Endothelial cell of hepatic sinusoid (primary cell): ENCODE data around the gene AGK.
"Not testable (repeated sequence)": the region's sequence is repeated elsewhere in the genome, so short reads cannot be mapped to it uniquely, and the experiment has no call there.

ENCODE experiments used
- in situ Hi-C: cut with HindIII; loops from 2 replicates; pipeline ENCODE4 v1.10.0; 2017; ENCODE audit warnings: low sequenced_read_pairs

AGK gene

DNA sequence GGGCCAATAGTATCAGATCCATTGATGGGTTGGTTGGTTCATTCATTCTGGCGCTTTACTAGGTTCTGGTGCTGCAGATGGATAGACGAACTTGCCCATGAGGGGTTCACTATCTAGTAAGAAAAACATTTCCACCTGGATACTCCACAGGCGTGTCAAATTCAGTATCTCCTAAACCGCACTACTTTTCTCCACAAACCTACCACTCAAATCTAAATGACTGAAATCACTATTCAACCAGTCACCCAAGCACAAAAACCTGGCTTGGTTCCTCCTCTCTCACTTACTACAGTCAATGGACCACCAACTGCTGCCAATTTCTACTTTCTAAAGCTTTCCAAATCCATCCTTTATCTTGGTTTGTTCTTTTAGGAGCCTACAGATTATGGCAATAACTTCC, 572 bp downstream of the AGK start:
- in situ Hi-C loops = no loop called here

DNA sequence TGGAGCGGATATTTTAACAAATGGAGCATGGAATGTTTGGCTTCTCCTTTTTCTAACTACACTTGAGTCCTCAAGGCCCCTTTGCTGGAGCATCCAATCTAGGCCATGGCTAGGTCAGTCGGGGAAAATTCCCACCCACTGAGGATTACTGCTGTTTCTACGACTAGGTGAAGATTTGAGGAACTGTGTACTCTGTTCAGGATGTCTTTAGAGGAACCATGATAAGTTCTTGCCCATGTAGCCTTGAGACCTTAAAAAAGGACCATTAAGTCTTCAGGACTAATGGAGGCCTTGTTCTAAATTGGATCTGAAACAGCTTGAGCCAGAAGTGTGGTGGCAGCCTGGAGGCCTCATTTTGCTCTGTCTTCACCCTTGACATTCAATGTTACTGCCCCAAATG, 6.2 kb downstream of the AGK start:
- in situ Hi-C loops = no loop called here

DNA sequence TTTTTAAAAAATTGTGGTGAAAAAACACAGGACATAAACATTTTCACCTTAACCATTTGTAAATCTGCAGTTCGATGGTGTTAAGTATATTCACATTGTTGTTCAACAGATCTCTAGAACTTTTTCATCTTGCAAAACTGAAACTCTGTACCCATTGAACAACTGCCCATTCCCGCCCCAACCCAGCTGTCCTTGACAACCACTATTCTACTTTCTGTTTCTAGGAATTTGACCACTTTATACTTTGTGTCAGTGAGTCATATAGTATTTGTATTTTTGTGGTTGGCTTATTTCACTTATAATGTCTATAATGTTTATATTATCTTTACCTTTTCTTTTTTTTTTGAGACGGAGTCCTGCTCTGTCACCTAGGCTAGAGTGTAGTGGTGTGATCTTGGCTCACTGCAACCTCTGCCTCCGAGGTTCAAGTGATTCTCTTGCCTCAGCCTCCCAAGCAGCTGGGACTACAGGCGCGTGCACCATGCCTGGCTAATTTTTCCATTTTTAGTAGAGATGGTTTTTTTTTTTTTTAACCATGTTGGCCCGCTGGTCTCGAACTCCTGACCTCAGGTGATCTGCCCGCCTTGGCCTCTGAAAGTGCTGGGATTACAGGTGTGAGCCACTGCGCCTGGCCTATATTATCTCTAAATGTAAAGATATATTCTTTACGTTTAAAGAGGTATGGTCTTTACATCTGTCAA, 6.8 kb downstream of the AGK start:
- in situ Hi-C loops = not testable (repeated sequence)

DNA sequence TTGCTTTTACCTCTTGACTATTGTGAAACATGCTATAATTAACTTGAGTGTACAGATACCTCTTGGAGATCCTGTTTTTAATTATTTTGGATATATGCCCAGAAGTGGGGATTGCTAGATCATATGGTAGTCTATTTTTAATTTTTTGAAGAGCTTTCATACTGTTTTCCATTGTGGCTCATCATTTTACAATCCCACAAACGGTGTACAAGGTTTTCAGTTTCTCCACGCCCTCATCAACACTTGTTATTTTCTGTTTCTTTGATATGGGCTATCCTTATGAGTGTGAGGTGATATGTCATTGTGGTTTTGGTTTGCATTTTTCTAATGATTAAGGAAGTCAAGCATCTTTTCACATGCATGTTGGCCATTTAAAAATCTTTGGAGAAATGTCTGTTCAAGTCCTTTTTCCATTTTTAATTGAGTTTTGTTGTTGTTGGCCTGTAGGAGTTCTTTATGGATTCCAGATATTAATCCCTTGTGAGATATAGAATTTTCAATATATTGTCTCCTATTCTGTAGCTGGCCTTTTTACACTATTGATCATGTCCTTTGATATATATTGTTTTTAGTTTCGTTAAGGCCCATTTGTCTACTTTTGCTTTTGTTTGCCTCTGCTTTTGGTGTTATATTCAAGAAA, 7.5 kb downstream of the AGK start:
- in situ Hi-C loops = no loop called here

DNA sequence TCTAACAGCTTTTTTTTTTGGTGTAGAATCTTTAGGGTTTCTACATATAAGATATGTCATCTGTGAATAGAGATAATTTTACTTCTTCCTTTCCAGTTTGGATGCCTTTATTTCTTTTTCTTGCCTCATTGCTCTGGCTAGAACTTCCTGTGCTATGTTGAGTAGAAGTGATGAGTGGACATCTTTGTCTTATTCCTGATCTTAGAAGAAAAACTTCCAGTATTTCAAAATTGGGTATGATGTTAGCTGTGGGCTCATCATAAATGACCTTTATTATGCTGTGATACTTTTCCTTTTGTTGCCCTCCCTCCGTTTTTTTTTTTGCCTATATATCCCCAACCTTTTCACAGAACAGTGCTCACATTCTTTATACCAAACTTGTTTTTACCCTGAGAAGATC, 8.8 kb downstream of the AGK start:
- in situ Hi-C loops = no loop called here

DNA sequence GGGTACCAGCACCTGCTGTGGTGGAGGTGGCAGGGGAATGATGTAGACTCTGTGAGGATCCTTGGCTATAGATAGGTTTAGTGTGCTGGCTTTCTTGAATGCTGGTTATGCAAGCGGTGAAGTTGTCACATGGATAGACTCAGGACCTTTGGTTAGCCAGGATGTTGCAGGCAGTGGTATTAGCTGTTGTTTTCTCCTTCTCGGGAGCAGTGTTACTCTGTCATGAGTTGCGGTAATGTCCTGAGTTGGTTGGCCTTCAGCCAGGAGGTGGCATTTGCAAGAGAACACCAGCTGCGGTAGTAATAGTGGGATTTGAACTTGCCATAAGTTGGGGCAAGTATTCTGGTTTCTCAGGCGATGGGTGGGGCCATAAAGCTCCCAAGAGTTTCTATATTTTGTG, 10.8 kb downstream of the AGK start:
- in situ Hi-C loops = no loop called here

DNA sequence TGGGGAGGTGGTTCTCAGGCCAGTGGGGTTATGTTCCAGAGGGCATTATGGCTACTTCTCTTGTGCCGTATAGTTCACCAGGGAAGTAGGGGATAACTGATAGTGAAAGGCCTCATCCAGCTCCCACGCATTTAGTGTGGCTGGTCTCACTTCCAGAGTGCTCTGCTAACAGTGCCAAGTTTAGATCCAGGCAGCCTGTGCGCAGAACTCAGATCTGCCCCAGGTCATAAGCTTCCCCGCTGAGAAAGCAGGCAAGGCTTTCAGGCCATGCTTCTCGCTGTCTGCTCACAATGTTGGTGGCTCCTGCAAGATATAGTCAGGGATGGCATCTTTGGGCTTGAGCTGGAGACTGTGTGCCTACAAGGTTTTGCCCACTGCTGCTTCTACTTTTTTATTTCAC, 11.3 kb downstream of the AGK start:
- in situ Hi-C loops = no loop called here

DNA sequence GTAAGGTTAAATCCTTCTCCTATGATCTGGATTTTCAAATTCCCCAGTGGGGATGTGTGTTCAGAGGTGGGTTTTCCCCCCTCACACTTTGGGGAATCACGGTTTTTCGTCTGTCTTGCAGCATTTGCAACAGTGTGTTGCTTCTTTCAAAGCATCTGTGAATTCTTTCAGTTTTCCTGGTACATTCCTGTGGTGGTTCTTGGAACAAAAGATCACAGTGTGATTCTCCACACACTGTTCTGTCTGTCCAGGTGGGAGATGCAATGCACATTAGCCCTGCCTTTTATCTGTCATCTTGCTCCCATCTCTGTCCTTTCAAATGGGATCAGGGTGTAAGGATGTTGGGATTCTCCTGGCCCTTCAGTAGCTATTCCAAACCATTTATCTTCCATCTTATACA, 11.8 kb downstream of the AGK start:
- in situ Hi-C loops = no loop called here

DNA sequence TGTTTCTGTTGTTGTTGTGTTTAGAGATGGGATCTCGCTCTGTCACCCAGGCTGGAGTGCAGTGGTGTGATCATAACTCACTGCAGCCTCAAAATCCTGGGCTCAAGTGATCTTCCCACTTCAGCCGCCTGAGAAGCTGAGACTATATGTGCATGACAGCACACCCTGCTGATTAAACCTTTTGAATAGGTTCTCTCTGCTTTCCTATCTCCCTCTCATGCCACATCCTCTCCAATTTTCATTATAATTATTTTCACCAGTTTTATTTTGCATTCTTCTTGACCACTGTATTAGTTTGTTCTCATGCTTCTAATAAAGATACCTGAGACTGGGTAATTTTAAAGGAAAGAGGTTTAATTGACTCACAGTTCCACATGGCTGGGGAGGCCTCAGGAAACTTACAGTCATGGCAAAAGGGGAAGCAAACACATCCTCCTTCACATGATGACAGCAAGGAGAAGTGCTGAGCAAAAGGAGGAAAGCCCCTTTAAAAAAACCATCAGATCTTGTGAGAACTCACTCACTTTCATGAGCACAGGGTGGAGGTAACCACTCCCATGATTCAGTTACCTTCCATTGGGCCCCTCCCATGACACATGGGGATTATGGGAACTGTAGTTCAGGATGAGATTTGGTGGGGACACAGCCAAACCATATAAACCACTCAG, 12.9 kb downstream of the AGK start:
- in situ Hi-C loops = no loop called here

DNA sequence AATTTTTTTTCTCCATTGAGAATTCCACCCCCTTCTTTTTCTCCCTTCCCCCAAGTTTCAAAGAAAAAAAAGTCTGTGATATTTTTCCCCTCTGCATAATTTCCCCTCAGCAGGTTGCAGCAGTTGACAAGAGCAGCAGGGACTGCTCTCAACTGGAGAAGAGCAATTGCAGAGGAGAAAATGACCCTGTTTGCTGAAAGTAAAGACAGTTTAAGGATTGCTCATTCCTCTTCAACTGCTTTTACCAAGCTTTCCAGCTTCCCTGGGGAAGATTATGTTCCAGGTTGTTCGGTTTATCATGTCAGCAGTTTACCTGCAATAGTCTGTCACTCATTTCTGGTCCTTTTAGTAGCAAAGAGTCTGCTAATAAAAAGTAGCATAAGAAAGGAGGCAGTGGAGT, 16.2 kb downstream of the AGK start:
- in situ Hi-C loops = no loop called here

DNA sequence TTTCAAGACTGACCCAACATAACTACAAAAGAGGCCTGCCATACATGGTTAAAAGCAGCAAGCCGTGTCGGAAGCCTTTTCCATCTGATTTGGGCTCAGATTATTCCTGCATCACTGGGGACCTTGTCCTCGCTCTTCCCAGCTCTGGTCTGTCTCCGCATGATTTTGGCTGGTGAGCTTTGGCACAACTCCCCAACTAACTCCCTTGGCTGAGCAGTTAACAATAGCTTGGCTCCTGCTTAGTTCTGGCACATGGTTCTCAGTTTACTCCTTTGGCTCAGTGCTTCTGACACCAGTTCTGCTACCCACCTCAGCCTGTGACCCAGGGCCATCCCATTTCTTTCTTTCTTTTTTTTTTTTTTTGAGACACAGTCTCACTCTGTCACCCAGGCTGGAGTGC, 17.0 kb downstream of the AGK start:
- in situ Hi-C loops = no loop called here

DNA sequence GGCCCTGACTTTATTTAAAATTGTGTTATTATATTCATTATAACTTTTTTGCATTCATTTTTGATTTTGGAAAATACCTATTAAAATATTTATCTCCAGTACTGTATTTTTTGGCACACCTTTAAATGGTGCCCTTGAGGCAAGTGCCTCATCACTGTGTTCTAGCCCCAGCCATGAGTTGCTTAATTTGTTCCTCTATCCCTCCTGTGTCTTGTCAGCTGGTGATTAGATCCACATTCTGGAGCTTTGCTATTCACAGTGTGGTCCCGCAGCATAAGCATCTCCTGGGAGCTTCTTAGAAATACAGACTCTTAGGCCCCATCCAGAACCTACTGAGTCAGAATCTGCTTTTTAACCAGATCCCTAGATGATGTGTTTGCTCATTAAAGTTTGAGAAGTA, 19.8 kb downstream of the AGK start:
- in situ Hi-C loops = no loop called here

DNA sequence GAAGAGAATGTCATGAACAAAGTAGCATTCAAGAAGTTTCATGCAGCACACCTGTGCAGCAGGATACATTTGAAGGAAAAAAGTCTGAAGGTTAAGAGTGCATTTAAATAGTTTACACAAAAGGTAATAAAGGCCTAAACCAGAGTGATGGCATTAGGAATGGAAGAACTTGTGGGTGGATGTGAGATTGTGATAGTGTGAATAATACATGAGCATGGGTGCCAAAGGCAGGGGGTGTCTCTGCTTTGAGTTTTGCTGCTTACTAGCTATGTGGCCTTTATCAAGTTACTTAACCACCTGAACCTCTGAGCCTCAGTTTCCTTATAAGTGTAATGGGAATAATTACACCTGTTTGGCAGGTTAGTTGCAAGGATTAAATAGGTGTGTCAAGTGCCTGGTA, 21.0 kb downstream of the AGK start:
- in situ Hi-C loops = no loop called here

DNA sequence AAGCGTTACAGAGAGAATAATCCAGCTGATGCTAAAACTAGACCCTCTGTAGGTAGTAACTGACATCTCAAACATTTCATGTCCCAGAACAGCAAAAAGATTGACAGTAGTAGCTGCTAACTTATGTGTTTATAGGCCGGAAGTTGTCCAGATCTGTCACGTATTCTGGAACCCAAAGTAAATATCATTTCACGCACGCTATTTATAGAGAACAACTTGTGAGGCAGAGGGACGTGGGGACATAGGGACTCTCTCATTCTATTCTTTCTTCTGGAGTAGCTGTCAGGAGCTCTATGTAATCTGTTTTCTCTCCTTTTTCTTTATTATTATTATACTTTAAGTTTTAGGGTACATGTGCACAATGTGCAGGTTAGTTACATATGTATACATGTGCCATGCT, 22.3 kb downstream of the AGK start:
- in situ Hi-C loops = no loop called here

DNA sequence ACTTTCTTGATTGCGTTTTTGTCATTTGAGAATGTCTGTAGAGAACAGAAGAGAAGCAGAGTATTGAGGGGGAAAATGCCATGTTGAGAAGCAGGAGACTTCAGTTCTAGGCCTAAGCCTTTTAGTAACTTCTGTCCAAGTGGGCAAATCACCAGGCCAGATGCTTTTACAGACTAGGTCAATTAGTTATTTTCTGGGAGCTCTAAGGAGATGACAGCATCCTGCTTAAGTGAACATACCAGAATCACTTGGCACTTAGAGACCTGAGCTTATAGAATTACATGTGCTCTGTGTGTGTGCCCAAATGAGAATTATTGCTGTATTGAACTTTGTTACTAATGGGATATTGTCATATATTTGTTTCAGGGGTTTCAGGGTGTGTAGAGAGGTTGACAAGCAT, 24.0 kb downstream of the AGK start:
- in situ Hi-C loops = no loop called here

DNA sequence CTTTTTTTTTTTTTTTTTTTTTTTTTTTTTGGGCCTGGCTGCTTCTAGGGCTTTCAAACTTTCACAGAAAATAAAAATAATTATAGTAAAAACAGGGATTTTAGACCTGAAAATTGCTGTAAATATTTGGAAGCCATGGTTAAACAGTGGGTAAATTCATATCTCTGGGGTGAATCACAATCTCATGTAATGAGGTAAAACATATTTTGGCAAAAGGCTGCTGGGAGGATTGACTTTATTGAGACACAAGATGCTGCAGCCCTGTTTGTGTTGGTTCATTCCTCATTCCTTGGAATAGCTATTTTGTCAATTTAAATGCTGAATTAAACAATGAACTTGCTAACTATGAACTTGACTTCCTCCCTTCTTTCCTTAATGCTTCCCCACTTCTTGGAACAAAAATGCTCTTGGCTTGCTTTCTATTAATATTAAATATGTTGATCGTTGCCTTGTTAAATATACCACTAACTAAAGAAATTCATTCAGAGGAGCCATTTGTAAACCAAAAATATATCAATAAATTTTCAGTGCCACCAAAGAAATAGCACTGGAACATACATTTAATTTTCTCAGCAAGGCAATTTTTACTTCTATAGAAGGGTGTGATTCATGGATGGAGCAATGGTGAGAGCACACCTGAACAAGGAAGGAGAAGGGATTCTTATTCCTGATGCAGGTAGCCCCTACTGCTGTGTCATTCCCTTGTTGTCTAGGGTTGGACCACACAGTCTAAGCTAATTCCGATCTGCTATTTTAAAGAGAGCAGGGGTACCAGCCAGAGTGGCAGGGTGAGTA, 24.6 kb downstream of the AGK start:
- in situ Hi-C loops = no loop called here

DNA sequence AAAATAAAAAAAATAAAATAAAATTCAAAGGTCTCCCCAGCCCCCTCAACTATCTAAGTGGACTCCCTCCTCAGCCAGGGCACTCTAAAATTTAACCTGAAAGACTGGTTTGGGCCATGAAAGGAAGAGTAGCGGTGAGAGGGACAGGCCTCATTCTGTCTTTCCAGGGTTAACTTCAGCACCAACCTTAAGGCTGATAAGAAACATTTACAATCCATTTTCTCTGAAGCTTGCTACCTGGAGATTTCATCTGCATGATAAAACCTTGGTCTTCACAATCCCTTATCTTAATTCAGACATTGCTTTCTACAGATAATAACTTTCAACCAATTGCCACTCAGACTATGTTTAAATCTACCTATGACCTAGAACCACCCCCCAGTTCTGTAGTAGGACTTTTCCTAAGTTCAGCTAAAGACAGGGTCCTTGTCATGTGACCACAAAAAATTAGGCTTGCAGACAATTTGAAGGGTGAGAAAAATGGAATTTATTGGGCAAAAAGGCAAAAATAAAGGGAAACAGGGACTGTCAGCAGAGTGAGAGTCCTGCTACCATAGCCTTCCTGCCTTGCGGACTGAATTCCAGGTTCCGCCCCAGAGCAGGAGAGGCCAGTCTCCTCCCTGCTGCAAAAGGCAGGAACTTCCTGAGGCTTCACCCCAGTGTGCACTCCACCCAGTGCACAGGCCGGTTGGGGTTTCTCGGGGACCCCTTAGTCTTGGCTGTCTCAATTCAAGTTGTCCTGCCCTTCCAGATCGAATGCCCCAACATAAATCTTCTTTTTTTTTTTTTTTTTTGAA, 26.0 kb downstream of the AGK start:
- in situ Hi-C loops = no loop called here

DNA sequence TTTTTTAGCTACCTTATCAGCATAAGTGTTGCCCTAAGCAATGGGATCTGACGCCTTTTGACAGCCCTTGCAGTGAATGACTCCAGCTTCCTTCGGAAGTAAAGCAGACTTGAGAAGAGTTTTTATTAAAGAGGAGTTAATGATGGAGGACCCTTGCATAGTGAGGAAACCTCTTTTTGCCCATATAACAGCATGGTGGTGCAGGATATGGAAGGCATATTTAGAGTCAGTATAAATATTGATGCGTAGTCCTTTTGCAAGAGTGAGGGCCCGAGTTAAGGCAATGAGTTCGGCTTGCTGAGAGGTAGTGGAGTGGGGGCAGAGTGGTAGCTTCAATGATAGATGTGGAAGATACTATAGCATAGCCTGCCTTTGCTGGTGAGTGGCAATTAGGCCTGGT, 28.7 kb downstream of the AGK start:
- in situ Hi-C loops = not testable (repeated sequence)

DNA sequence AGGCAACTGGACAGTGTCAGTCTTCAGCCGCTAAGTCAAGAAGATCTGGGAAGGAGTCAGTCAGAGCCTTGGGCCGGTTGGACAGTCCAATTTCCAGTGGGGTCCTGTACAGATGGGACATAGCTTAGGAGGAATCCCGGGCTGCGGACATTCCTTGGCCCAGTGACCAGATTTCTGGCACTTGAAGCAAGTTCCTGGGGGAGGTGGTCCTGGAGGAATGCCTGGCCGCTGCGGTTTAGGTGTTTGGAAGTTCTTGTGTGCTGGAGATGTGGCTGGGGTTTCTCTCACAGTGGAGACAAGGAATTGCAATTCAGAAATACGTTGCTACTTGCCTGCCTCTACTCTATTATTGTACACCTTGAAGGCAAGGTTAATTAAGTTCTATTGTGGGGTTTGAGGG, 30.9 kb downstream of the AGK start:
- in situ Hi-C loops = not testable (repeated sequence)

DNA sequence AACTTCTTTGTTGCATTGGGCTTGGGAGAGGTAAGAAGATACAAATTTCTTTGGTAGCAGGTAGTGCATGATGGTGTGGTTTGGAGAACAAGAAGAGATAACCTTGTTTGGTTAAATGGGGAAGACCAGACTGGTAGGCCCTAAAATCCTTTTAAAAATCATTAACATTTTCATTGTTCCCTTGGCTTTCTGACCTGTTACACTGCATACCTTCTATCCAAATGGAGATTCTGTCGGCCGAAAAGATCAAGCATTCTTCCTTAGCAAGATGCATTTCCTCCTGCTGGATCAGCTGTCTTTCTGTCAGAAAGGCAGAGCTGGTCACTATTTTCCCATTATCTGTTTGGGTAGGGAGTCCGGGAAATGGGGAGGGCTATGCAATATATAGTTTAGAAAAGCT, 33.7 kb downstream of the AGK start:
- in situ Hi-C loops = no loop called here
